ENCODE results near the gene SLC25A24. TPM values are rescaled to one million over a fixed set of nuclear protein-coding genes. Genes with fewer than 3 reads are reported as not detected.
"Not testable (repeated sequence)": the region's sequence is repeated elsewhere in the genome, so short reads cannot be mapped to it uniquely, and the experiment has no call there.

SLC25A24 gene
- total RNA-seq, 1 experiment from 2014 or later = 124 TPM

DNA sequence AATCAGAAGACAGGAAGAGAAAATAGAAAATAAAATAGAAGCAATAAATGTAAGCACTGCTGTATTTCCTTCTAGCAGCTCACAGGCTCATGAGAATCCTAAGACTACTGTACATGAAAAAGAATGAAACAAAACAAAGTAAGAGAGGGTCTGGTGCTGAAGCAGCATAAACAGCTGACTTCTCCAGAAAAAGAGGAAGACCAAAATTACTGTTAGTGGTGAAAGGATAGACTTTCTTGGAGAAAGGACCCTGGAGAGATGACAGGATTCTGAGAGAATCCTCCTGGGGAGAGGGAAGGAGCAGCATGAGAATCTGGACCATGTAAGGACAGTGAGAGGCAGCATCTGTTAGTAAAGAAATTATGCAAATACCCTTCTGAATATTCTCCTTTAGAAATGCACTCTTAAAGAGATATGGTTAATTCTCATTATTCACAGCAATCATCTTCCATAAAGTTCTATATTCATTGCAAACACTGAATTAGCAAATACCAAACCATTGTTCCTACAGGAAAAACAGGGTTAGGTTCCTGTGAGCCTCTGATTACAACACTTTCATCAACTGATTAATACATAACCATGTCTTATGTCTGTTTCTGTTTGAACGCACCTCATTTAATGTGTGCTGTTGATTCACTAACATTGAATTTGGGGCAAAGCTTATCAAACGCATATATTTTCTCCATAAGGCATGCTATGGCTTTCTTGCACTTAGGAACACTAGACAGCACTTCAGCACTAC lies 17.0 kb downstream of the SLC25A24 start:
- Histone ChIP-seq H3K4me3 (no peak overlapping the region), H3K4me1 (replicated peaks) (no peaks in the 10 kb centered on the region), H3K27me3 (replicated peaks) (no peaks in the 10 kb centered on the region), H3K27ac (no peak overlapping the region), H3K36me3 (peaks cover 77% of the 10 kb centered on the region), H3K9me3 (replicated peaks) (no peaks in the 10 kb centered on the region)
- no peak for DNase-seq (ENCODE audit: low read depth in 1 of 2, low spot score in 2 of 2)

DNA sequence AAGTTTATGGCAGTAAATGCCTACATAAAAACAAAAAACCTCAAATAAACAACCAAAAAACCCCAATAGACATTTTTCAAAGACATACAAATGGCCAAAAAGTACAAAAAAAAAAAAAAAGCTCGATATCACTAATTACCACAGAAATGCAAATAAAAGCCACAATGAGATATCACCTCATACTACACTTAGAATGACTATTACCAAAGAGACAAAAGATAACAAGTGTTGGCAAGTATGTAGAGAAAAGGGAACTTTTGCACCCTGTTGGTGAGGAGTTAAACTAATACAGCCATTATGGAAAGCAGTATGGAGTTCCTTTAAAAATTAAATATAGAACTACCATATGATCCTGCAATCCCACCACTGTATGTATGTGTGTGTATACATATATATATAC lies 21.1 kb downstream of the SLC25A24 start:
- Histone ChIP-seq H3K9me3 (replicated peaks) (peaks cover 7% of the 10 kb centered on the region), H3K36me3 (peaks cover 92% of the 10 kb centered on the region)
- DNase-seq (ENCODE audit: low read depth in 1 of 2, low spot score in 2 of 2) = no peak

DNA sequence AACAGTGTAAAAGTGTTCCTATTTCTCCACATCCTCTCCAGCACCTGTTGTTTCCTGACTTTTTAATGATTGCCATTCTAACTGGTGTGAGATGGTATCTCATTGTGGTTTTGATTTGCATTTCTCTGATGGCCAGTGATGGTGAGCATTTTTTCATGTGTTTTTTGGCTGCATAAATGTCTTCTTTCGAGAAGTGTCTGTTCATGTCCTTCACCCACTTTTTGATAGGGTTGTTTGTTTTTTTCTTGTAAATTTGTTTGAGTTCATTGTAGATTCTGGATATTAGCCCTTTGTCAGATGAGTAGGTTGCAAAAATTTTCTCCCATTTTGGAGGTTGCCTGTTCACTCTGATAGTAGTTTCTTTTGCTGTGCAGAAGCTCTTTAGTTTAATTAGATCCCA lies 37.7 kb downstream of the SLC25A24 start:
- not testable (repeated sequence) for H3K27ac ChIP-seq; H3K27me3 ChIP-seq (replicated peaks); H3K4me3 ChIP-seq; H3K4me1 ChIP-seq (replicated peaks); DNase-seq (ENCODE audit: low read depth in 1 of 2, low spot score in 2 of 2); H3K9me3 ChIP-seq (replicated peaks)
- peaks cover 22% of the 10 kb centered on the region for H3K36me3 ChIP-seq

More for the DNA sequence above, 21.1 kb downstream of the SLC25A24 start:
- Histone ChIP-seq H3K4me1 (replicated peaks) (no peaks in the 10 kb centered on the region), H3K27ac (no peak overlapping the region), H3K4me3 (no peak overlapping the region), H3K27me3 (replicated peaks) (no peaks in the 10 kb centered on the region)

DNA sequence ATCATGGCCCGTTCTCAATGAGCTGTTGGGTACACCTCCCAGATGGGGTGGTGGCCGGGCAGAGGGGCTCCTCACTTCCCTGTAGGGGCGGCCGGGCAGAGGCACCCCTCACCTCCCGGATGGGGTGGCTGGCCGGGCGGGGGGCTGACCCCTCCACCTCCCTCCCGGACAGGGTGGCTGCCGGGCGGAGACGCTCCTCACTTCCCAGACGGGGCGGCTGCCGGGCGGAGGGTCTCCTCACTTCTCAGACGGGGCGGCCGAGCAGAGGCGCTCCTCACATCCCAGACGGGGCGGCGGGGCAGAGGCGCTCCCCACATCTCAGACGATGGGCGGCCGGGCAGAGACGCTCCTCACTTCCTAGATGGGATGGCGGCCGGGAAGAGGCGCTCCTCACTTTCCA lies 40.2 kb downstream of the SLC25A24 start:
- not testable (repeated sequence) for H3K9me3 ChIP-seq (replicated peaks); DNase-seq (ENCODE audit: low read depth in 1 of 2, low spot score in 2 of 2); H3K4me1 ChIP-seq (replicated peaks); H3K4me3 ChIP-seq; H3K27ac ChIP-seq; H3K27me3 ChIP-seq (replicated peaks)
- H3K36me3 ChIP-seq = peaks cover 43% of the 10 kb centered on the region

DNA sequence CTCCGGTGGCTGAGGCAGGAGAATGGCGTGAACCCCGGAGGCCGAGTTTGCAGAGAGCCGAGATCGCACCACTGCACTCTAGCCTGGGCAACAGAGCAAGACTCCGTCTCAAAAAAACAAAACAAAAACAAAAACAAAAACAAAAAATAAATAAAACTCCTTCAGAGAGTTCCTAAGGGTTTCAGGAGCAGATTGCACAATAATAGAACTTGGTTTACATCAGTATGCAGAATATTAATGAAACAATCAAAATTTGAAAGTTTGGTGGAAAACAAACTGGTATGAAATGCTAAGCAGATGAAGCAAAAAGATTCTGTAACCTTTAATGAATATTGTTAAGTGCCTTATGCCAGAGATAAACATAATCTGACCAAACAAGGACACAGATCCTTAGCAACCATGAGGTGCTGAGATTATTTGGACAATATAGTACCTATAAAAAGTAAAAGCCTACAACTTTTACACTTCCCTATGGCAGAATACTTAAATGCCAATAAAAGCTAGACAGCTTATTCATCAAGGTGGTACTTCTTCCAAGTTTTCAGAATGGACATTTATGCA lies 41.2 kb downstream of the SLC25A24 start:
- H3K4me1 ChIP-seq (replicated peaks) = no peaks in the 10 kb centered on the region
- peaks cover 53% of the 10 kb centered on the region for H3K36me3 ChIP-seq
- no peak for DNase-seq (ENCODE audit: low read depth in 1 of 2, low spot score in 2 of 2)
- no peaks in the 10 kb centered on the region for H3K27me3 ChIP-seq (replicated peaks)
- H3K9me3 ChIP-seq (replicated peaks) = no peaks in the 10 kb centered on the region
- H3K27ac ChIP-seq = no peak overlapping the region
- H3K4me3 ChIP-seq = no peak overlapping the region

DNA sequence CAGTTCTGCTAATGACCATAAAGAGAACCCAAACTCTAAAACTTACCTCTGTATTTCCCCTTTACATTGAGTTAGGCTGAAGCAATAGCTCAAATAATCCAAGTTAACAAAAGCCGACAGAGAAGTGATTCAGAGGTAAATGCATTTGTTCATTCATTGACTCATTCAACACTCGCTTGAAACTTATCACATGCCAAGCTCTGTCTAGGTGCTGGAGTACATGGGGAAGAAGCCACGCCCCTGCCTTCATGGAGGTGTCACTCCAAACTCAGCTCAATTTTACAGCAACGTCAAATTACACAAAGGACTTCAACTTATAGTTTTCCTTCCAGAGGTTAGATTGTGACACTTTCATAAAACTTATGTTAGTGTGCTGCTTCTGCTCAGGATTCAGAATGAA lies 45.8 kb downstream of the SLC25A24 start:
- Histone ChIP-seq H3K4me3 (no peak overlapping the region), H3K27ac (no peak overlapping the region), H3K27me3 (replicated peaks) (no peaks in the 10 kb centered on the region), H3K36me3 (peaks cover 93% of the 10 kb centered on the region), H3K4me1 (replicated peaks) (no peaks in the 10 kb centered on the region), H3K9me3 (replicated peaks) (no peaks in the 10 kb centered on the region)
- DNase-seq (ENCODE audit: low read depth in 1 of 2, low spot score in 2 of 2) = no peak

DNA sequence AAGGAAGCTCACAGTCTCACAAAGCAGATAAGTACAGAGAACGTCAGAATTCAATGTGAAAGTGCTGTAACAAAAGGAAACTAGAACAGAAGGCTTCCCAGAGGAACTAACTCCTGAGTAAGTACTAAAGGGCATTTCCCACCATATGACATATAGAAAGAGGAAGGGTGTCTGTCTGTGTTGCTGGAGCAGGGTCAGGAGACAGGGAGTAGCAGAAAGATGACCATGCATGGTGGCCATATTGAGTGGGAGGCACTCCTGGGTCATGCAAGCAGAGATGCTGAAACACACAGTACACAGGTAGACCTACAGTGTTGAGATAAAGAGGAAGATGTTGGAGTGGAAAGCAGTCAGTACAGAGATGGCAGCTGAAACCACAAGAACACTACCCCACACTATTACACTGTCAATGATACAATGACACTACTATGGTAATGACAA lies 47.3 kb downstream of the SLC25A24 start:
- H3K27me3 ChIP-seq (replicated peaks) = no peaks in the 10 kb centered on the region
- H3K27ac ChIP-seq = no peak overlapping the region
- H3K4me1 ChIP-seq (replicated peaks) = no peaks in the 10 kb centered on the region
- no peaks in the 10 kb centered on the region for H3K9me3 ChIP-seq (replicated peaks)
- peaks cover 96% of the 10 kb centered on the region for H3K36me3 ChIP-seq
- no peak overlapping the region for H3K4me3 ChIP-seq
- DNase-seq (ENCODE audit: low read depth in 1 of 2, low spot score in 2 of 2) = no peak

DNA sequence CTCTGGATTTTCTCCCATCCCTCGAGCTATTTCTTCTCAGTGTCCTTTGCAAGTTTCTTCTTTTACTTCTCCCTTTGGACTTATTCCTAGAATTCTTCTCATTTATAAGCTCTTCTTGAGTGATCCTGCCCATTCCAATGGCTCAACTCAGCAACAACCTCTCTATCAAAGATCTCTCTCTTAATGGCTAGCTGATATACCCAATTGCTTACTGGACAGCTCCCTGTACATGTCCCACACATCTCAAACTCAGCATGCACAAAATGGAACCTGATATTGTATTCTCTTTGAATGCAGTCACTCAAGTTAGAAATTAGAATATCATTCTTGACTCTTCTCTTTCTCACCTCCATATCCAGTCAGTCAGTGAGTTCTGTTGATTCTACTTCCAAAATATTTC lies 48.6 kb downstream of the SLC25A24 start:
- DNase-seq (ENCODE audit: low read depth in 1 of 2, low spot score in 2 of 2) = no peak
- H3K4me1 ChIP-seq (replicated peaks) = no peaks in the 10 kb centered on the region
- no peaks in the 10 kb centered on the region for H3K9me3 ChIP-seq (replicated peaks)
- H3K36me3 ChIP-seq = peaks cover 95% of the 10 kb centered on the region
- H3K27ac ChIP-seq = no peak overlapping the region
- H3K4me3 ChIP-seq = no peak overlapping the region
- H3K27me3 ChIP-seq (replicated peaks) = no peaks in the 10 kb centered on the region

DNA sequence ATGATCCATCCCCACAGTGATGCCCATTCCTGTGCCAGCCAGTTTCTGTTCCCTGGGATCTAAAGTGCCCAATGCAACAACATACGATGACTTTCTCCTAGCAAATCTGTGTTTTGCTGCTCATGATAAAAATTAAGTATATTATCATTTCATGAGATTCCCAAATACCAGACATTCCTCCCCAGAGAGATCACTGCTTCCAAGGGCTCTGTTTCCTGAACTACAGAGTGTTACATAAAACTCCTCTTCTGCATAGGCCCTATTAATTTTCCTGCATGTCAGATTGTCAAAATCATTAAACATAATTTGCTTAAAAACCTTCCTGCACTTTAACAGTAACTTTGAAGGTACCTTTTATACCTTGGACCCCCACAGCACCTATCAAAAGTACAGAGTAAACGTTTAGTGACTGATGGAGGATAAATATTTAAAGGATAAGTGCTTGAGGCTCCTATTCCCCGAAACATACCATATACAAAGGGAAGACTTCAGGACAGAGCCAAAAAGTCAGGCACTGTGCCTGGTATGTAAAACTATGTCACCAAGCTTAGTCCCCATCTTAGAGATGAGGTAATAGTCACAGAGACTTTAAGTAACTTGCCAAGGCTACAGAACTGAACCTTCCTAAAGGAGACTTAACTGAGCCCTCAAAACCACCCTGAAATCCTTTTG lies 50.2 kb downstream of the SLC25A24 start:
- H3K36me3 ChIP-seq = peaks cover 97% of the 10 kb centered on the region

DNA sequence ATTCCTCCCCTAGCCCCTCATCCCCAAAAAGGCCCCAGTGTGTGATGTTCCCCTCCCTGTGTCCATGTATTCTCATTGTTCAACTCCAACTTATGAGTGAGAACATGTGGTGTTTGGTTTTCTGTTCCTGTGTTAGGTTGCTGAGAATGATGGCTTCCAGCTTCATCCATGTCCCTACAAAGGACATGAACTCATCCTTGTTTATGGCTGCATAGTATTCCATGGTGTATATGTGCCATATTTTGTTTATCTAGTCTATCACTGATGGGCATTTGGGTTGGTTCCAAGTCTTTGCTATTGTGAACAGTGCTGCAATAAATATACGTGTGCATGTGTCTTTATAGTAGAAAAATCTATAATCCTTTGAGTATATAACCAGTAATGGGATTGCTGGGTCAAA lies 55.6 kb downstream of the SLC25A24 start:
- not testable (repeated sequence) for H3K4me1 ChIP-seq (replicated peaks); H3K9me3 ChIP-seq (replicated peaks); H3K4me3 ChIP-seq; H3K27me3 ChIP-seq (replicated peaks); H3K27ac ChIP-seq; DNase-seq (ENCODE audit: low read depth in 1 of 2, low spot score in 2 of 2)
- peaks cover 86% of the 10 kb centered on the region for H3K36me3 ChIP-seq

More for the DNA sequence above, 50.2 kb downstream of the SLC25A24 start:
- H3K4me3 ChIP-seq = no peak overlapping the region
- H3K9me3 ChIP-seq (replicated peaks) = no peaks in the 10 kb centered on the region
- no peak for DNase-seq (ENCODE audit: low read depth in 1 of 2, low spot score in 2 of 2)
- H3K27me3 ChIP-seq (replicated peaks) = no peaks in the 10 kb centered on the region
- no peaks in the 10 kb centered on the region for H3K4me1 ChIP-seq (replicated peaks)
- no peak overlapping the region for H3K27ac ChIP-seq

DNA sequence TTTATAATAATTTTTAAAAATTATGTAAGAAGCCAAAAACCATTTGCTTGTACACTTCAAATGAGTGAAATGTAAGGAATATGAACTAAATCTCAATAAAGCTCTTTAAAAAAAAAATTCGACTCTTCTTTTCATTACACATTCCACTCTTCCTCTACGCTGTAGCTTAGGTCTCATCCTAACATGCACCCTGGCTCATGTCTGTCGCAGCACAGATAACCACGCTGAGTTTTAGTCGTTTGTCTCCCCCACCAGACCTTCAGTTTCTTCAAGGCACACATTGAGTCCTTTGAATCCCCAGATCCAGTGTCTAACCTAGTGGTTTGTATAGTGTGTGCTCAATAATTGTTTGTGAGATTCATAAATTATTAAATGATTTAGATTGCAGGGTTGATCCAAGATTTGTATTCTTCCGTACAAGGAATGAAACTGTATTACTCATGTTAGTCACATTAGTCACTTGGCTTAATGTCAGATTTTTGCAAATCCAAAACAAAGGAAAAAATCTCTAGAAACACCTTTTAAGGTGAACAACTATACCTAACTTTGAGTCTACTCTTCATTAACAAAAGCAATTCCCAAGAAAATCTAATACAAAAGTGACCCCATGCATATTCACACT lies 57.3 kb downstream of the SLC25A24 start:
- Histone ChIP-seq H3K4me1 (replicated peaks) (no peaks in the 10 kb centered on the region), H3K36me3 (peaks cover 86% of the 10 kb centered on the region), H3K27ac (no peak overlapping the region), H3K9me3 (replicated peaks) (no peaks in the 10 kb centered on the region), H3K27me3 (replicated peaks) (no peaks in the 10 kb centered on the region), H3K4me3 (no peak overlapping the region)
- no peak for DNase-seq (ENCODE audit: low read depth in 1 of 2, low spot score in 2 of 2)

DNA sequence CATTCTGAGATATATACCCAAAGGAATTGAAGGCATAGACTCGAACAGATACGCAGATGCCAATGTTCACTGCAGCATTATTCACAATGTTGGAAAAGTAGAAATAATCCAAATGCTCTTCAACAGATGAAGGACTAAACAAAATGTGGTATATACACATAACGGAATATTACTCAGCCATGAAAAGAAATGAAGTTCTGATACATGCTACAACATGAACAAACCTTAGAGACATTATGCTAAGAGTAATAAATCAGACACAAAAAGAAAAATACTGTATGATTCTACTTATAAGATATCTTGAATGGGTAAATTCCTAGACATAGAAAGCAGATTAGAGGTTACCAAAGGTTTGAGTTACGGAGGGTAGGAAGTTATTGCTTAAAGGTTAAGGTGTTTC lies 57.9 kb downstream of the SLC25A24 start:
- Histone ChIP-seq H3K9me3 (replicated peaks) (no peaks in the 10 kb centered on the region), H3K36me3 (peaks cover 86% of the 10 kb centered on the region), H3K27me3 (replicated peaks) (no peaks in the 10 kb centered on the region), H3K4me1 (replicated peaks) (no peaks in the 10 kb centered on the region), H3K4me3 (no peak overlapping the region), H3K27ac (no peak overlapping the region)
- no peak for DNase-seq (ENCODE audit: low read depth in 1 of 2, low spot score in 2 of 2)

DNA sequence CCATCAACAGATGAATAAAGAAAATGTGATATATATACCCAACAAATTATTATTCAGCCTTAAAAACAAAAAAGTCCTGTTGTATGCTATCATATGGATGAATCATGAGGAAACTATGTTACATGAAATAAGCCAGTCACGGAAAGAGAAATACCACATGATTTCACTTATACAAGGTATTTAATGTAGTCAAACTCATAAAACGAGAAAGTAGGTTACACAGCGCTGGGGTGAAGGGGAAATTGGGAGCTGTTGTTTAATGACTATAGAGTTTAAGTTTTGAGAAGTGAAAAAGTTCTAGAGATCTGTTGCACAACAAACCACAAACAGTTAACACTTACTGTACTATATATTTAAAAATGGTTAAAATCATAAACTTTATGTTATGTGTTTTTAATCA lies 58.5 kb downstream of the SLC25A24 start:
- DNase-seq (ENCODE audit: low read depth in 1 of 2, low spot score in 2 of 2) = no peak
- peaks cover 89% of the 10 kb centered on the region for H3K36me3 ChIP-seq
- no peak overlapping the region for H3K4me3 ChIP-seq
- no peaks in the 10 kb centered on the region for H3K4me1 ChIP-seq (replicated peaks)
- H3K9me3 ChIP-seq (replicated peaks) = no peaks in the 10 kb centered on the region
- no peaks in the 10 kb centered on the region for H3K27me3 ChIP-seq (replicated peaks)
- no peak overlapping the region for H3K27ac ChIP-seq

DNA sequence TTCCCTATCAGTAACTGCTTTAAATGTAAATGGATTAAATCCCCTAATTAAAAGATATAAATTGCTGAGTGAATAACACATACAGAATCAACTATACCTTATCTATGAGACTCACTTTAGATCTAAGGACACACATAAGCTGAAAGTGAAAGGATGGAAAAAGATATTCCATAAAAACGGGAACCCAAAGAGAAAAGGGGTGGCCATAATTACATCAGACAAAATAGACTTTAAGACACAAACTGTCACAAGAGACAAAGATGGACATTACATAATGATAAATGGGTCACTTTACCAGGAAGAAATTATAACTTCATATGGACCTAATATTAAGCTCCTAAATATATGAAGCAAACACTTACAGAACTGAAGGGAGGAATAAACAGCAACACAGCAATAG lies 59.2 kb downstream of the SLC25A24 start:
- DNase-seq (ENCODE audit: low read depth in 1 of 2, low spot score in 2 of 2) = no peak
- Histone ChIP-seq H3K4me1 (replicated peaks) (no peaks in the 10 kb centered on the region), H3K4me3 (no peak overlapping the region), H3K9me3 (replicated peaks) (no peaks in the 10 kb centered on the region), H3K27ac (no peak overlapping the region), H3K27me3 (replicated peaks) (no peaks in the 10 kb centered on the region), H3K36me3 (peaks cover 87% of the 10 kb centered on the region)

Measured in SJSA1 (cell line).